ENCODE results near the gene AFG1L.
"Not testable (repeated sequence)": the region's sequence is repeated elsewhere in the genome, so short reads cannot be mapped to it uniquely, and the experiment has no call there.

The AFG1L gene

DNA sequence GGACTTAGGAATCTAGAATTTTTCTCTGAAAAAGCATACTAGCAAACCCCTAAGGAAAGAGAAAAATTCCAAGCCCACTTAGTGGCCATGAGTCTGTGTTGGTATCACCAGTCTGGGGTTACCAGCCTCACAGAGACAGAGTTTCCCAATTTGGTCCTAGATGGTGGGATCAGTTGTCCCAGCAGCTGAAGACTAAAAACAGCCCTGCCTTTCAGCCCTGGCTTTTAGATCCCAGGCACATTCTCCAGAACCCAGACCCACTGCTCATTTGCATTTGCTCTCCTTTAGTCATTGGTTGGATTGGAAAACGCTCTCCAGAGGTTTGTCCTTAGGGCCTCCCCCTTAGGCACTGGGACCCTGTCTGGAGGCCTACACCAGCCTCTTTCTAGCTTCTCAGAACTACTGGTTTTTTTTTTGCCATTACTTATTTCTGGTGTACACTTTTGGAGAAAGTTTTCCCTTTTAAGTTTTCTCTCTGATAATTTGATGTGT is 226.8 kb downstream of the AFG1L start:
- Mint-ChIP-seq H3K9me3 (no peaks in the 10 kb centered on the region), H3K4me1 (no peaks in the 10 kb centered on the region), H3K36me3 (no peaks in the 10 kb centered on the region), H3K27ac (no peak overlapping the region), H3K4me3 (no peak overlapping the region)
- ATAC-seq (no peak), DNase-seq (ENCODE audit: low spot score in 2 of 2) (no peak)

GRCh38 chr6:108523697-108524096 is 228.8 kb downstream of the AFG1L start:
- DNase-seq (ENCODE audit: low spot score in 2 of 2) = no peak
- ATAC-seq = no peak
- no peak overlapping the region for H3K27ac Mint-ChIP-seq
- H3K4me1 Mint-ChIP-seq = no peaks in the 10 kb centered on the region
- no peak overlapping the region for H3K4me3 Mint-ChIP-seq
- no peaks in the 10 kb centered on the region for H3K9me3 Mint-ChIP-seq
- H3K36me3 Mint-ChIP-seq = no peaks in the 10 kb centered on the region

DNA sequence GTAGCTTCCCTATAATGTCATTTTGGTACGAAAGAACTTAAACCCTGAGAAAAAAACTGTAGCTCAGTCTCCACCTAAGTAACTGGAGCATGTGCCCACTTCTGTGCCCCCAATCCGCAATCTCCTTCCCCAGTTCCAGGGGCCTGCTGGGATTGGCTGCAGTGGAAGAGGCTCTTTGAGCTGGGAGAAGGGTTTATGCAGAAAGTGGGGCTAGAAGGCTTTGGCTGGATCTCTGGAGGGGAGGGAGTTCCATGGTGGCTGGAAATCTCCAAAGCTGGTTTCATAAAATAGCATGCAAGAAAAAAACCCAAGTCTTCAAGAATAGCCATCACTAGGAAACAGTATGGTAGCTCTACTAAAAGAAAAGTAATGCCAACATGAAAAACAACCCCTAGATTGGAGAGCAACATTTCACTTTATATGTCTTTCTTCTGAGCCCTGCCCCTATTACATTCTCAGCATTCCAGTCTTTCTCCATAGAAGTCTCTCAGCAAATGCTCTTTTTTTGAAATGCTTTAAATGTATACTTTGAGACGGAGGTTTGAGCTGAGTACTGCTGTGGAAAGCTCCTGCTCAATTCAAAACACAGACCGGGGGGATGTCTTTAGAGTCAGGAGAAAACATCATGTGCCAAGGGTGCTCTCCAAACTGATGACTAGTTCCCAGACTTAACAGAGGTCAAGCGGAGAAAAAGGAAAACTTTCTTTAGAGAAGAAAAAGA is 229.8 kb downstream of the AFG1L start:
- no peaks in the 10 kb centered on the region for H3K36me3 Mint-ChIP-seq
- no peaks in the 10 kb centered on the region for H3K4me1 Mint-ChIP-seq
- no peak overlapping the region for H3K4me3 Mint-ChIP-seq
- H3K9me3 Mint-ChIP-seq = no peaks in the 10 kb centered on the region
- H3K27ac Mint-ChIP-seq = no peak overlapping the region
- no peak for DNase-seq (ENCODE audit: low spot score in 2 of 2)
- ATAC-seq = no peak

DNA sequence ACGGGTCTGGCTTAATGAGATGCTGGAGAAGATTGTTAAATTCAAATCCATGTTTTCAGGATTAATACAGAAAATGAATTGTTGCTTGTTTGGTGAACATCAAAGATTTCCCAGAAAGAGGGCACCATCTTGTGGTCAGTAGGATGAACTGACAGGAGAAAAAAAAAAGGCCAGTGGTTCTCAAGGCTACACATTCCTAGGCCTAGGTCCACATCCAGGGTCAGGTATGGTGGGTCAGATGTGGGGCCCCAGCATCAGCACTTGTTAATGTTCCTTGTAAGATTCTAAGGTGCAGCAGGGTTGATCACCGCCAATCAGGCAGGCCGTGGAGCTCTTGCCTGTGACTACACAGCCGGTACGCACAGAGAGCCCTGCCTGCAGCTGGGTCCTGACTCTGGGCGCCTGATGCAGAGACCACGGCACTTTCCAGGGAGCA is 231.9 kb downstream of the AFG1L start:
- H3K9me3 Mint-ChIP-seq = no peaks in the 10 kb centered on the region
- no peaks in the 10 kb centered on the region for H3K4me1 Mint-ChIP-seq
- DNase-seq (ENCODE audit: low spot score in 2 of 2) (no peak), ATAC-seq (no peak)
- H3K36me3 Mint-ChIP-seq = no peaks in the 10 kb centered on the region
- H3K27ac Mint-ChIP-seq = no peak overlapping the region
- no peak overlapping the region for H3K4me3 Mint-ChIP-seq

DNA sequence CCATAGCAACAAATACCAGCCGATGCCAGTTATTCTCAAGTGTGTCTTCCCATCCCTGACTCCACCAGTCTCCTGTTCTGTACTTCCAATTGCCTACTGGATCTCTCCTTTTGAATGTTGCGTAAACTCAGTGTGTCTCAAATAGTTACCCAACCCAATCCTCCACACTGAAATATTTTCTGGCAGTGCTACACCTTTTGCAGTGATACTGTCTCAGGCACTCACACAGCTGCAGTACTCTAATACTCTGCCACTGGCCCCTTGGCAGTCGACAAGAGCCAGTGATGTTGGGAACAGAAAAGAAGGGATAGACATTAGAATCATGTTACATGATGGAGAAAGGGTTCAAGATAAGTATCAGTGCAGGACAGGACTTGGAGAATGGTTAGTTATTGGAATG is 234.0 kb downstream of the AFG1L start:
- Mint-ChIP-seq H3K27ac (no peak overlapping the region), H3K4me1 (no peaks in the 10 kb centered on the region), H3K36me3 (no peaks in the 10 kb centered on the region), H3K9me3 (no peaks in the 10 kb centered on the region), H3K4me3 (no peak overlapping the region)
- DNase-seq (ENCODE audit: low spot score in 2 of 2) = no peak
- ATAC-seq = no peak

GRCh38 chr6:108531332-108531731 is 236.5 kb downstream of the AFG1L start:
- Mint-ChIP-seq H3K27ac (no peak overlapping the region), H3K4me3 (no peak overlapping the region), H3K36me3 (no peaks in the 10 kb centered on the region), H3K4me1 (no peaks in the 10 kb centered on the region), H3K9me3 (no peaks in the 10 kb centered on the region)
- no peak for ATAC-seq
- no peak for DNase-seq (ENCODE audit: low spot score in 2 of 2)

DNA sequence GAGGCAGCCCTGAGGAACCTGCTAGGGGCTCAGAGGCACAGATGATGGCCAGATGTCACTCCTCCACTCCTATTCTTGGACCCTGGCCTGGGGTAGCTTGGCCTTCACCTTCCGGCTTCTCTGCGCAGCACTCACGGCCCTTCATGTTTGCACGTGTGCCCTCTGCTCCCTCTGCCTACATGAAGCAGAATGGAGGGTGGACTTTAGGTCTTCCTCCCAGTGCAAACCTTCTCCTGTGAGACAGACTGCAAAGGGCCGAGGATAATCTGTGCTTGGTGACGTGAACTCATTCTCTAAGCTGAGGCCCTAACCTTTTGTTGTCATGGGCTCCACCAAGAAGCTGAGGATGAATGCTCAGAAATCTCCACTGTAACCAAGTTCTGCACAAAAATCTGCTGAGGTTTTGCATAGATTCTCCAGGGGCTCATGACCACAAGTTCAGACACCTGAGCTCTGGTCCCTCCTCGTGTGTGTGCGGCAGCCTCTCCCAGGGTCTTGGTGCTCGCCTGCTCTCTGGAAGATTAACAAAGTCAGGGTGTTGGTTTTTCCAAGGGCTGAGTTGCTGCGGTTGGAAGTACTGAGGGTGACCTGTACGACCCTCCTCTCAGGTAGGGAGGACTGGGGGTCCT is 240.4 kb downstream of the AFG1L start:
- ATAC-seq (no peak), DNase-seq (ENCODE audit: low spot score in 2 of 2) (no peak)
- Mint-ChIP-seq H3K27ac (no peak overlapping the region), H3K4me1 (no peaks in the 10 kb centered on the region), H3K36me3 (no peaks in the 10 kb centered on the region), H3K4me3 (no peak overlapping the region), H3K9me3 (no peaks in the 10 kb centered on the region)

GRCh38 chr6:108535920-108536535 is 241.2 kb downstream of the AFG1L start:
- DNase-seq (ENCODE audit: low spot score in 2 of 2); H3K4me1 Mint-ChIP-seq; H3K27ac Mint-ChIP-seq; ATAC-seq; H3K4me3 Mint-ChIP-seq; H3K36me3 Mint-ChIP-seq; H3K9me3 Mint-ChIP-seq: not testable (repeated sequence)

DNA sequence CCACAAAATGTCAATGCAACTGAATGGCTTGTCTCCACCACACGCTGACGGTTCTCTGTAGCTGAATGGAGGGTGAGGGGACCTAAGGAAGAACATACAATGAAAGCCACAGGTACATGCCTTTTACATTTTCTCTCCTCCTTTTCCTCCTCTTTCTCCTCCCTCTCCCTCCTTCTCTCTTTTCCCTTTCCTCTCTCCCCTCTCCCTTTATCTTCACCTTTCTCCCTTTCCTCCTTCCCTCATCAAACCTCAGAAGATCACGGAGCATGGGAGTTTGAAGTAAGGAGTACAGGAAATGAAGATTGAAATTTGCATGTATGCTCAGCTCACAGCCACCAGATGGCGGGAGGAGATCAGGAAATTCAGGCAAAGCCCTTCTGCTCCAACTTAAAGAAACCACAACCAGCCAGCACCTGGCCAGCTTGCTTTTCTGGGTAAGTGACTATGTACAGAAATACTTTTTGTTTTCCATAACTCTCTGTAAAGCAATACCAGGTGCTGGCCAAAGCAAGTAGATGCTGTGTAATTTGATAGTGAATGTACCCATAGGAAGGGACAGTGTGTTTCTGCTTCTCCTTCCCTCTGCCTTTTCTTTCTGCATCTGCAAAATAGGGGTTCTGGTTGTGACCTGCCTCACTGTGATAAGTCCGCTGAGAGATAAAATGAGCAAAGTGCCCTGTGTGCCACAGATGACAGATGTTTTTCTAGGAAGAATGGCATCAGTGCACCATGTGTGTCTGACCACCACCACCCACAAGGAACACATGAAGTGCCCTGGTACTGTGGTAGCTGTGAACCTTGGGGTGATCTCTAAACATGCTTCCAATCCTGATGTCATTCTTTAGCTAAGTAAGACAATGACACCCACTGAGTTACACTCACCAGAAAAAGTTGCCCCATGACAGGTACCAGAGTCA is 247.2 kb downstream of the AFG1L start:
- Mint-ChIP-seq H3K4me1 (peaks cover 32% of the 10 kb centered on the region), H3K36me3 (no peaks in the 10 kb centered on the region), H3K4me3 (peak overlapping the region; percentile 51), H3K27ac (peak overlapping the region; percentile 38), H3K9me3 (no peaks in the 10 kb centered on the region)
- peak in 1 of 2 donors; percentile 70 for DNase-seq (ENCODE audit: low spot score in 2 of 2)
- peak; percentile 79 for ATAC-seq

GRCh38 chr6:108543175-108543940 is 248.5 kb downstream of the AFG1L start:
- no peaks in the 10 kb centered on the region for H3K9me3 Mint-ChIP-seq
- ATAC-seq (no peak), DNase-seq (ENCODE audit: low spot score in 2 of 2) (no peak)
- H3K36me3 Mint-ChIP-seq = no peaks in the 10 kb centered on the region
- H3K4me3 Mint-ChIP-seq = no peak overlapping the region
- no peak overlapping the region for H3K27ac Mint-ChIP-seq
- peaks cover 34% of the 10 kb centered on the region for H3K4me1 Mint-ChIP-seq

- Mint-ChIP-seq H3K4me3 (no peak overlapping the region), H3K27ac (no peak overlapping the region), H3K4me1 (peaks cover 34% of the 10 kb centered on the region), H3K9me3 (no peaks in the 10 kb centered on the region), H3K36me3 (no peaks in the 10 kb centered on the region)
- ATAC-seq (no peak), DNase-seq (ENCODE audit: low spot score in 2 of 2) (no peak)
Observed at GRCh38 chr6:108544606-108545005, 249.8 kb downstream of the AFG1L start.

GRCh38 chr6:108546079-108547049 is 251.5 kb downstream of the AFG1L start:
- Mint-ChIP-seq H3K4me1 (peaks cover 34% of the 10 kb centered on the region), H3K36me3 (no peaks in the 10 kb centered on the region), H3K9me3 (no peaks in the 10 kb centered on the region), H3K27ac (peak overlapping the region; percentile 63), H3K4me3 (no peak overlapping the region)
- no peak for ATAC-seq
- no peak for DNase-seq (ENCODE audit: low spot score in 2 of 2)

GRCh38 chr6:108549241-108549640 is 254.4 kb downstream of the AFG1L start:
- Mint-ChIP-seq H3K4me1 (peaks cover 14% of the 10 kb centered on the region), H3K4me3 (no peak overlapping the region), H3K9me3 (no peaks in the 10 kb centered on the region), H3K36me3 (no peaks in the 10 kb centered on the region), H3K27ac (no peak overlapping the region)
- no peak for DNase-seq (ENCODE audit: low spot score in 2 of 2)
- ATAC-seq = no peak

DNA sequence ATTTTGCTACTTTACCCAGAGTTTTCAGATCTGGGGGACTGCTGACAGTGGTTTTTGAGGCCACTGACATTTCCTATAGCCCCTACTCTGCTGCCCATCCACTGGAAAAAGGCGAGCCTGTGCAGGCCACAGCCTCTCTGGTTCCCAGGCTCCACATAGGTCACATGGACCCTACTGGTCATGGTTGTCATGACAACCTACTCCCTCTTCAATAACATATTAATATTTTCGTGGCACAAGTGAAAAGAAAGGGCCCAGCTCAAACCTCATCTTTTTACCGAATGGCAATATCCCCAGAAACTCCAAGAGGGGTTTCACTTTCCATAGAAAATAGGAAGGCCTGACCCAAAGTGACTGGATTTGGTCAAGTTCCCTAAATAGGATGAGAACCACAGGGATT is 254.9 kb downstream of the AFG1L start:
- Mint-ChIP-seq H3K4me3 (no peak overlapping the region), H3K9me3 (no peaks in the 10 kb centered on the region), H3K4me1 (peaks cover 14% of the 10 kb centered on the region), H3K27ac (no peak overlapping the region), H3K36me3 (no peaks in the 10 kb centered on the region)
- DNase-seq (ENCODE audit: low spot score in 2 of 2) = no peak
- ATAC-seq = no peak
